HepG2 (cell line): Measurements from ENCODE around the gene STEAP3. TPM values are rescaled to one million over a fixed set of nuclear protein-coding genes. Genes with fewer than 3 reads are reported as not detected.
A peak's percentile ranks its signal among the peaks of the same experiment; 100 is the strongest.

Experiments
- ATAC-seq: fragments of 200-7000 bp; cut with Tn5 transposase; 3 replicates; pipeline ENCODE4 v1.9.1; 2020; ENCODE audit warnings: mild to moderate bottlenecking, moderate library complexity
- BruUV-seq: library from RNA; stranded (reverse); fragments of 400-500 nt; replicated peaks from 2 replicates; lab custom pipeline; 2021; lab: Mats Ljungman, UMichigan
- CTCF ChIA-PET: fragments of 300-600 bp; formaldehyde crosslinking; extraction: SDS; loops from one replicate; lab custom pipeline; 2021; ENCODE audit warnings: low total read pairs, inconsistent platforms, low intra/inter-chr PET ratio; lab: Yijun Ruan, JAX
- POLR2A ChIA-PET: fragments of 350-600 bp; sonication (Branson Sonifier 250); formaldehyde crosslinking; loops from one replicate; lab custom pipeline; 2020; ENCODE audit warnings: antibody characterized with exemption, inconsistent platforms; lab: Yijun Ruan, JAX
- DNase-seq: peaks from one replicate; pipeline ENCODE4 v3.0.0-alpha.2; 2015; ENCODE audit warnings: low spot score
- FAIRE-seq: peaks from 3 replicates; lab custom pipeline; 2011; peaks lifted over from hg19 to GRCh38; lab: Jason Lieb, UNC
- H2AFZ ChIP-seq: one replicate; pipeline ENCODE4 v1.6.1; 2011; ENCODE audit warnings: low read length, inconsistent platforms
- H3K27ac ChIP-seq: fragments of 300-600 bp; 3 replicates; pipeline ENCODE4 v1.8.0; 2011; ENCODE audit warnings: mixed run types, mild to moderate bottlenecking, mixed read lengths, low read length, inconsistent platforms; ENCODE audit not compliant: insufficient read depth; ENCODE audit errors: extremely low read length
- H3K27me3 ChIP-seq, 2 experiments: fragments of 200-600 bp in 1 of 2; 2 replicates in 1 of 2; 3 replicates in 1 of 2; pipeline versions ENCODE4 v1.6.0 to v1.8.0; 2011; ENCODE audit warnings: low read length in 2 of 2, mild to moderate bottlenecking in 2 of 2, moderate library complexity in 2 of 2, inconsistent platforms in 1 of 2; ENCODE audit not compliant: insufficient read depth in 2 of 2, control insufficient read depth in 1 of 2
- H3K36me3 ChIP-seq, 2 experiments: fragments of 200-600 bp in 1 of 2; replicated peaks in 1 of 2; 2 replicates in 1 of 2; 3 replicates in 1 of 2; pipeline versions ENCODE4 v1.5.1 to v1.8.0; 2011; ENCODE audit warnings: low read length in 2 of 2, inconsistent platforms in 1 of 2; ENCODE audit not compliant: insufficient read depth in 2 of 2, control insufficient read depth in 1 of 2
- H3K4me1 ChIP-seq: 2 replicates; pipeline ENCODE4 v1.5.1; 2012; ENCODE audit warnings: low read length, inconsistent platforms; ENCODE audit not compliant: insufficient read depth
- H3K4me2 ChIP-seq: 2 replicates; pipeline ENCODE4 v1.6.0; 2011; ENCODE audit warnings: low read depth, low read length, inconsistent platforms
- H3K4me3 ChIP-seq, 3 experiments: fragments of 200-600 bp in 1 of 3; sonication (generic), shearing (Covaris generic) in 1 of 3; replicated peaks in 1 of 3; 2 replicates each; pipeline ENCODE4 v1.5.1; 2011 to 2016; ENCODE audit warnings: low read length in 3 of 3, inconsistent platforms in 2 of 3, low read depth in 2 of 3, mild to moderate bottlenecking in 2 of 3, control low read depth in 1 of 3, mixed read lengths in 1 of 3; ENCODE audit not compliant: insufficient read depth in 1 of 3
- H3K79me2 ChIP-seq: one replicate; pipeline ENCODE4 v1.6.1; 2011; ENCODE audit warnings: low read length, inconsistent platforms; ENCODE audit not compliant: insufficient read depth
- H3K9ac ChIP-seq: 2 replicates; pipeline ENCODE4 v1.6.0; 2011; ENCODE audit warnings: mild to moderate bottlenecking, low read depth, low read length, inconsistent platforms; ENCODE audit not compliant: insufficient read depth
- H3K9me3 ChIP-seq: 2 replicates; pipeline ENCODE4 v1.5.1; 2012; ENCODE audit warnings: mild to moderate bottlenecking, low read length
- H4K20me1 ChIP-seq: 2 replicates; pipeline ENCODE4 v1.6.0; 2011; ENCODE audit warnings: inconsistent platforms, mild to moderate bottlenecking, low read length, moderate library complexity; ENCODE audit not compliant: insufficient read depth
- ARNT2 ChIP-seq: sonication (generic); formaldehyde crosslinking; IDR thresholded peaks from 2 replicates; pipeline ENCODE4 v1.8.0; 2022; ENCODE audit warnings: mild to moderate bottlenecking, low read depth, missing genetic modification reagents, moderate library complexity
- BRCA1 ChIP-seq: sonication (generic); formaldehyde crosslinking; IDR thresholded peaks from 2 replicates; pipeline ENCODE4 v1.4.0; 2020; ENCODE audit warnings: missing genetic modification reagents
- MLXIP ChIP-seq: sonication (generic); formaldehyde crosslinking; IDR thresholded peaks from 2 replicates; pipeline ENCODE4 v1.9.0; 2021; ENCODE audit warnings: missing genetic modification reagents, borderline replicate concordance
- NAIF1 ChIP-seq: sonication (generic); formaldehyde crosslinking; IDR thresholded peaks from 2 replicates; pipeline ENCODE4 v1.5.0; 2020; ENCODE audit warnings: mild to moderate bottlenecking, missing genetic modification reagents, borderline replicate concordance
- PLSCR1 ChIP-seq: sonication (generic); formaldehyde crosslinking; IDR thresholded peaks from 2 replicates; pipeline ENCODE4 v1.5.0; 2020; ENCODE audit warnings: missing genetic modification reagents, mild to moderate bottlenecking, borderline replicate concordance
- REST ChIP-seq, 2 experiments: IDR thresholded peaks; 2 replicates each; pipeline ENCODE4 v1.6.1; 2011 to 2012; ENCODE audit warnings: low read length in 2 of 2, borderline replicate concordance in 1 of 2, low read depth in 1 of 2, mild to moderate bottlenecking in 1 of 2, moderate library complexity in 1 of 2
- RFXAP ChIP-seq: sonication (generic); formaldehyde crosslinking; IDR thresholded peaks from 2 replicates; pipeline ENCODE4 v1.4.0; 2020; ENCODE audit warnings: missing genetic modification reagents, borderline replicate concordance
- TFDP1 ChIP-seq: IDR thresholded peaks from 2 replicates; pipeline ENCODE4 v1.6.1; 2016; ENCODE audit warnings: missing compliant biosample characterization, missing genetic modification reagents, borderline replicate concordance
- UBTF ChIP-seq: sonication (generic); formaldehyde crosslinking; IDR thresholded peaks from 2 replicates; pipeline ENCODE4 v1.4.0; 2020; ENCODE audit warnings: mild to moderate bottlenecking, missing genetic modification reagents
- ZNF446 ChIP-seq: sonication (generic); formaldehyde crosslinking; IDR thresholded peaks from 2 replicates; pipeline ENCODE4 v1.5.0; 2020; ENCODE audit warnings: mild to moderate bottlenecking, missing genetic modification reagents
- WGBS: methylation state at CpG from one replicate; pipeline ENCODE4 v1.1.6; 2017; ENCODE audit warnings: low lambda C conversion rate; 5-methylcytosine and 5-hydroxymethylcytosine counted together
- in situ Hi-C: cut with HindIII; loops from 2 replicates; pipeline ENCODE4 v1.10.0; 2017; ENCODE audit warnings: low pct_unique_long_range_greater_than_20kb; ENCODE audit not compliant: extremely low pct_ligation_motif_present
- intact Hi-C: fragments of 100-400 bp; cut with micrococcal nuclease; formaldehyde crosslinking; loops from one replicate; pipeline ENCODE4 v1.10.0; 2022; ENCODE audit not compliant: unreplicated experiment
- polyA plus RNA-seq, 8 experiments: library from polyadenylated mRNA; depleted of rRNA in 3 of 8; stranded (reverse) in 7 of 8; unstranded in 1 of 8; fragments of >200 nt; fragmentation: Illumina TruSeq in 4 of 8; extraction: Trizol in 4 of 8; gene quantifications; 2 replicates each; pipeline versions ENCODE4 v1.2.1 to v1.2.3, GENCODE V29; 2011 to 2016; ENCODE audit warnings: low read depth in 4 of 8, missing spikeins in 1 of 8, mixed read lengths in 1 of 8; ENCODE audit not compliant: insufficient read depth in 1 of 8
- total RNA-seq, 5 experiments: library from RNA; depleted of rRNA; stranded (reverse); fragments of >200 nt; fragmentation: Illumina TruSeq; extraction: Trizol; gene quantifications; 2 replicates each; pipeline ENCODE4 v1.2.3, GENCODE V29; 2016; ENCODE audit warnings: low read depth in 1 of 5

The STEAP3 gene
- total and polyA plus RNA-seq, 2 of the 13 experiments (the other 11 are each of a cell fraction or from before 2014, with no cell fraction given) = 7.3 to 21.1 TPM

- 45% methylated on average over 10 of the region's 10 CpGs for WGBS
- H3K4me2 ChIP-seq = peak overlapping the region; percentile 56
- CTCF ChIA-PET = no interaction called here
- H3K27ac ChIP-seq = no peak overlapping the region
- H3K36me3 ChIP-seq = no peaks in the 10 kb centered on the region
- no peak for DNase-seq
- H4K20me1 ChIP-seq = no peaks in the 10 kb centered on the region
- no TSS peak for BruUV-seq
- no peak overlapping the region for H3K9ac ChIP-seq
- no peak overlapping the region for H3K4me3 ChIP-seq
- H3K9me3 ChIP-seq = no peaks in the 10 kb centered on the region
- H3K27me3 ChIP-seq = no peaks in the 10 kb centered on the region
- no peak for TF ChIP-seq REST (IDR thresholded peaks at IDR 0.05; ENCODE audit: borderline replicate concordance in 1 of 2, low read depth in 1 of 2, low read length in 2 of 2)
- TF ChIP-seq RFXAP (CRISPR knock-in tag) = no peak
- no peak for TF ChIP-seq UBTF (CRISPR knock-in tag)
- no peak for TF ChIP-seq NAIF1 (CRISPR knock-in tag)
- no peak for TF ChIP-seq TFDP1
- TF ChIP-seq BRCA1 (CRISPR knock-in tag) = no peak
- TF ChIP-seq MLXIP (CRISPR knock-in tag) = no peak
- no peak for TF ChIP-seq PLSCR1 (CRISPR knock-in tag)
- TF ChIP-seq ARNT2 (CRISPR knock-in tag) = no peak
- no peak for TF ChIP-seq ZNF446
- TF ChIP-seq, all 625 proteins: peak for 0
- Histone ChIP-seq H2AFZ (no peak overlapping the region), H3K4me1 (peaks cover 25% of the 10 kb centered on the region), H3K79me2 (no peaks in the 10 kb centered on the region)
- in situ Hi-C loops = no loop called here
- POLR2A ChIA-PET = no interaction called here
- FAIRE-seq (no peak), ATAC-seq (no peak)
- intact Hi-C loops = no loop called here
Observed at GRCh38 chr2:119306196-119306590, 82.6 kb downstream of the STEAP3 start.
